Loucy (cell line): ENCODE data around the gene HADH.

Experiments used
- H2AFZ ChIP-seq: fragments of 200-600 bp; sonication (generic); 2 replicates; pipeline ENCODE4 v1.6.0; 2016; ENCODE audit warnings: antibody characterized with exemption, mild to moderate bottlenecking, low read length, moderate library complexity
- H3F3A ChIP-seq: fragments of 200-600 bp; 2 replicates; pipeline ENCODE4 v1.6.0; 2016; ENCODE audit warnings: antibody characterized with exemption, low read depth, mild to moderate bottlenecking
- H3K27me3 ChIP-seq: fragments of 200-600 bp; sonication (generic); 2 replicates; pipeline ENCODE4 v1.6.1; 2014; ENCODE audit warnings: low read length, mild to moderate bottlenecking; ENCODE audit not compliant: insufficient read depth, poor library complexity, severe bottlenecking
- H3K36me3 ChIP-seq: fragments of 200-600 bp; sonication (generic); 2 replicates; pipeline ENCODE4 v1.6.1; 2016; ENCODE audit warnings: low read length; ENCODE audit not compliant: insufficient read depth
- H3K4me1 ChIP-seq: fragments of 200-600 bp; sonication (generic); 2 replicates; pipeline ENCODE4 v1.5.1; 2014; ENCODE audit warnings: low read length, mild to moderate bottlenecking; ENCODE audit not compliant: insufficient read depth, poor library complexity, severe bottlenecking
- H3K4me2 ChIP-seq: fragments of 200-600 bp; sonication (generic); 2 replicates; pipeline ENCODE4 v1.6.0; 2014; ENCODE audit warnings: antibody characterized with exemption, low read length, low read depth, mild to moderate bottlenecking; ENCODE audit not compliant: poor library complexity, severe bottlenecking
- H3K4me3 ChIP-seq: fragments of 200-600 bp; sonication (generic); 2 replicates; pipeline ENCODE4 v1.5.1; 2014; ENCODE audit warnings: low read length, mild to moderate bottlenecking, mixed read lengths; ENCODE audit not compliant: poor library complexity, severe bottlenecking
- H3K79me2 ChIP-seq: fragments of 200-600 bp; sonication (generic); 2 replicates; pipeline ENCODE4 v1.6.1; 2014; ENCODE audit warnings: low read length; ENCODE audit not compliant: insufficient read depth
- H3K9ac ChIP-seq: fragments of 200-600 bp; sonication (generic); 2 replicates; pipeline ENCODE4 v1.6.0; 2014; ENCODE audit warnings: mild to moderate bottlenecking, low read depth, low read length, moderate library complexity; ENCODE audit not compliant: poor library complexity, severe bottlenecking
- H3K9me2 ChIP-seq: fragments of 200-600 bp; sonication (generic); replicated peaks from 2 replicates; pipeline ENCODE4 v1.6.1; 2016; ENCODE audit warnings: low read depth, low read length, mixed read lengths
- H3K9me3 ChIP-seq: fragments of 200-600 bp; sonication (generic); 2 replicates; pipeline ENCODE4 v1.6.1; 2014; ENCODE audit warnings: mild to moderate bottlenecking, antibody characterized with exemption, low read length, low read depth; ENCODE audit not compliant: insufficient read depth
- H4K20me1 ChIP-seq: fragments of 200-600 bp; sonication (generic); 2 replicates; pipeline ENCODE4 v1.6.0; 2014; ENCODE audit warnings: antibody characterized with exemption, low read length, mild to moderate bottlenecking; ENCODE audit not compliant: insufficient read depth, poor library complexity, severe bottlenecking
- EZH2phosphoT487 ChIP-seq: fragments of 200-600 bp; IDR thresholded peaks from 2 replicates; pipeline ENCODE4 v1.6.1; 2018; ENCODE audit warnings: antibody characterized with exemption, mild to moderate bottlenecking, moderate library complexity, borderline replicate concordance
- TF ChIP-seq, protein P1 (sequence below): fragments of 200-600 bp; sonication (generic); conservative IDR thresholded peaks from 2 replicates; pipeline ENCODE4 v1.5.1; 2014; ENCODE audit warnings: mild to moderate bottlenecking, antibody characterized with exemption, low read length

The HADH gene

DNA sequence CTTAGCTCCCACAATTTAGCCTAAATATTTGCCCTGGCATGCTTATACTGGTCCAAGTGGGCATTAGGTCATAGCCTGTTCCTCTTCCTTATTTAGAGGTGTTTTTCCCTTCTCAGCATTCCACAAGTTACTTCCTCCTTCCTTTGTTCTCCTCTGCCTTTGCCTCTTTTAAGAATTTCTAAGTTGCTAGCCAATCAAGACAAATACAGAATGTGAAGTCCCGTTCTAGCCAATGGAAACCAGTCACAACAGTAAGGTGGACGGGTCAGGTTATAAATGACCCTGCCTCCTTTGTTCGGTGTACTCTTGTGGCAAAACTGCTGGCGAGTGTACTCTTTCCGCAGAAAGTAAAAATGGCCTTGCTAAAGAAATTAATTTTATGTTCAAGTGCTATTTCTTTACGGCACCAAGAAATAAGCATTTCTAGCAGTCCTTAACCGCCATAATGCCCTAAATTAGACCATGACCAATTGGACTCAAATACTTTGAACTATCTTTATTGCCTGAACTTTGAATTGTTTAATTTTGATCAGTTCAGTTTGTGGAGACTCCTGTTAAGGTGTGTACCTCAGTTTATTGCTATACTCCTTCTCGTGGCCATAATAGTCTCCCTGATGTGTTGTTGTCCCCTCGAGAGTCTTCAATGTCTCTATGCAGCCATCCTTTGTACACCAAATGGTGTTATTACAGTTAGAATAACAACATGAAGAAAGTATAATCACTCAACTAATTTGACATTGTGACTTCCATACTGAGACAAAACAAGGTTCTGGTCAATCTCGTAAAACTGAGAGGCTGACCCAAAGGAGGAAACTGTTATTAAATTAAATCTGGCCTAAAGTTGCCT lies 1.6 kb upstream of the HADH start:
- no peaks in the 10 kb centered on the region for H3F3A ChIP-seq
- 0 out of 2 replicates have a peak overlapping the region, but pooled peaks have one; percentile 93 for H2AFZ ChIP-seq
- H3K4me3 ChIP-seq: peak overlapping the region; percentile 98
- peaks cover 39% of the 10 kb centered on the region for H3K79me2 ChIP-seq
- peak overlapping the region; percentile 98 for H3K4me2 ChIP-seq
- no peaks in the 10 kb centered on the region for H3K27me3 ChIP-seq
- no peak for TF ChIP-seq EZH2phosphoT487
- TF ChIP-seq, protein P1, sequence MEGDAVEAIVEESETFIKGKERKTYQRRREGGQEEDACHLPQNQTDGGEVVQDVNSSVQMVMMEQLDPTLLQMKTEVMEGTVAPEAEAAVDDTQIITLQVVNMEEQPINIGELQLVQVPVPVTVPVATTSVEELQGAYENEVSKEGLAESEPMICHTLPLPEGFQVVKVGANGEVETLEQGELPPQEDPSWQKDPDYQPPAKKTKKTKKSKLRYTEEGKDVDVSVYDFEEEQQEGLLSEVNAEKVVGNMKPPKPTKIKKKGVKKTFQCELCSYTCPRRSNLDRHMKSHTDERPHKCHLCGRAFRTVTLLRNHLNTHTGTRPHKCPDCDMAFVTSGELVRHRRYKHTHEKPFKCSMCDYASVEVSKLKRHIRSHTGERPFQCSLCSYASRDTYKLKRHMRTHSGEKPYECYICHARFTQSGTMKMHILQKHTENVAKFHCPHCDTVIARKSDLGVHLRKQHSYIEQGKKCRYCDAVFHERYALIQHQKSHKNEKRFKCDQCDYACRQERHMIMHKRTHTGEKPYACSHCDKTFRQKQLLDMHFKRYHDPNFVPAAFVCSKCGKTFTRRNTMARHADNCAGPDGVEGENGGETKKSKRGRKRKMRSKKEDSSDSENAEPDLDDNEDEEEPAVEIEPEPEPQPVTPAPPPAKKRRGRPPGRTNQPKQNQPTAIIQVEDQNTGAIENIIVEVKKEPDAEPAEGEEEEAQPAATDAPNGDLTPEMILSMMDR: no peak
- H3K4me1 ChIP-seq: peaks cover 28% of the 10 kb centered on the region
- no peak overlapping the region for H3K9ac ChIP-seq
- H3K9me3 ChIP-seq: no peaks in the 10 kb centered on the region
- no peaks in the 10 kb centered on the region for H3K9me2 ChIP-seq
- H4K20me1 ChIP-seq: peaks cover 25% of the 10 kb centered on the region
- H3K36me3 ChIP-seq: no peaks in the 10 kb centered on the region

- peak overlapping the region; percentile 98 for H3K4me2 ChIP-seq
Observed at GRCh38 chr4:107988763-107989035, 990 bp upstream of the HADH start.

DNA sequence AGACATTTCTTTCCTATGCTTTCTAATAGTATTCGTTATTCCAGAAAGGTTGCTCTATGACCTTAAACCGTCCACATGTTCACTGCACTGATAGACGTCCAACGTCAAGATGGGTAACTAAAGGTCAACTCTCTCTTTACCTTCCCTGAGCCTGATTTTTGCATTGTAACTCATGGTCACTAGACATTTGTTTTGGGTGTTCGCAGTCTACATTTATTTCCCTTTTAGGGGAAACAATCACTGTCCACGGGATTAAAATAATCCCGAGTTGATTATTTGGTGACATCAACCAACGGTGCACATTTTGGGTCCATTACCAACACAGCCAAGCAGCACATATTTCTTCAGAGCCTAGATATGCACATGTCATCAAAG lies 540 bp upstream of the HADH start:
- TF ChIP-seq, protein P1: no peak
- TF ChIP-seq EZH2phosphoT487: no peak
- H3F3A ChIP-seq: no peaks in the 10 kb centered on the region
- H3K4me3 ChIP-seq: peak overlapping the region; percentile 98
- H3K9me3 ChIP-seq: no peaks in the 10 kb centered on the region
- H3K36me3 ChIP-seq: no peaks in the 10 kb centered on the region
- peak overlapping the region; percentile 98 for H3K4me2 ChIP-seq
- peaks cover 34% of the 10 kb centered on the region for H4K20me1 ChIP-seq
- H3K27me3 ChIP-seq: no peaks in the 10 kb centered on the region
- no peaks in the 10 kb centered on the region for H3K9me2 ChIP-seq
- H3K79me2 ChIP-seq: peaks cover 49% of the 10 kb centered on the region
- H3K9ac ChIP-seq: peak overlapping the region; percentile 95
- H2AFZ ChIP-seq: peak overlapping the region; percentile 93
- peaks cover 38% of the 10 kb centered on the region for H3K4me1 ChIP-seq

More at GRCh38 chr4:107988763-107989035, 990 bp upstream of the HADH start:
- Histone ChIP-seq H3F3A (no peaks in the 10 kb centered on the region), H3K9me2 (no peaks in the 10 kb centered on the region), H3K4me1 (peaks cover 33% of the 10 kb centered on the region), H2AFZ (peak overlapping the region; percentile 93), H3K79me2 (peaks cover 45% of the 10 kb centered on the region), H3K27me3 (no peaks in the 10 kb centered on the region), H3K4me3 (peak overlapping the region; percentile 98), H3K9ac (peak overlapping the region; percentile 95), H3K36me3 (no peaks in the 10 kb centered on the region), H4K20me1 (peaks cover 30% of the 10 kb centered on the region), H3K9me3 (no peaks in the 10 kb centered on the region)
- TF ChIP-seq, protein P1: no peak
- no peak for TF ChIP-seq EZH2phosphoT487
